SK-N-SH (cell line): ENCODE data around the gene SYNE1.

ENCODE experiments used
- GABPA ChIP-seq: IDR thresholded peaks from 2 replicates; pipeline ENCODE4 v1.4.0; 2012; ENCODE audit warnings: low read depth, mild to moderate bottlenecking
- GATA2 ChIP-seq: sonication (generic); formaldehyde crosslinking; IDR thresholded peaks from 2 replicates; pipeline ENCODE4 v1.5.0; 2020; ENCODE audit warnings: mild to moderate bottlenecking, missing genetic modification reagents
- RFX5 ChIP-seq: IDR thresholded peaks from 2 replicates; pipeline ENCODE4 v1.6.1; 2012; ENCODE audit warnings: mild to moderate bottlenecking, improper control_type of control experiment, low read length
- TF ChIP-seq, protein P1 (sequence below): IDR thresholded peaks from 2 replicates; pipeline ENCODE4 v1.4.0; 2012; ENCODE audit warnings: low read depth, borderline replicate concordance
- TF ChIP-seq, protein P2 (sequence below): IDR thresholded peaks from 2 replicates; pipeline ENCODE4 v1.4.0; 2012; ENCODE audit warnings: low read depth
- TF ChIP-seq, protein P3 (sequence below): fragments of 200-600 bp; sonication (generic); IDR thresholded peaks from 2 replicates; pipeline ENCODE4 v1.6.1; 2017; ENCODE audit warnings: antibody characterized with exemption, mild to moderate bottlenecking, moderate library complexity

DNA sequence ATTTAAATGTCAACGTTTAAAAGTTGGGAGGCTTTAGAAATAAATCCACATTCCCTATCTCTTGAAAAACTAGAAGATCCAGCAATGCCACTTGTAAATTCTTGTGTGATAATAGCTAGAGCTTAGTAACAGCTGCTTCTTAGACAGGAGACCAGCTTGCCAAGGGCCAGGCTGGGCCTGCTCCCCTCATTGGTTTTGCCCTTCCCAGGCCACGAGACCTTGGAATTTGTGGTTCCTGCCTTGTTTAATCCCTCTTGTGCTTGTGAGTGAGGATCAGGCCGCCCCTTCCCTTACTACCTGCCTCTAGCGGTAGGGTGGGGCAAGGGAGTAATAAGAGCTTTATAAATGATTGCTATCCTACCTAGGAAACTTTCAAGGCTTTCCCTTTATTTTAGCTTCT, 363.5 kb downstream of the SYNE1 start:
- TF ChIP-seq, protein P1, sequence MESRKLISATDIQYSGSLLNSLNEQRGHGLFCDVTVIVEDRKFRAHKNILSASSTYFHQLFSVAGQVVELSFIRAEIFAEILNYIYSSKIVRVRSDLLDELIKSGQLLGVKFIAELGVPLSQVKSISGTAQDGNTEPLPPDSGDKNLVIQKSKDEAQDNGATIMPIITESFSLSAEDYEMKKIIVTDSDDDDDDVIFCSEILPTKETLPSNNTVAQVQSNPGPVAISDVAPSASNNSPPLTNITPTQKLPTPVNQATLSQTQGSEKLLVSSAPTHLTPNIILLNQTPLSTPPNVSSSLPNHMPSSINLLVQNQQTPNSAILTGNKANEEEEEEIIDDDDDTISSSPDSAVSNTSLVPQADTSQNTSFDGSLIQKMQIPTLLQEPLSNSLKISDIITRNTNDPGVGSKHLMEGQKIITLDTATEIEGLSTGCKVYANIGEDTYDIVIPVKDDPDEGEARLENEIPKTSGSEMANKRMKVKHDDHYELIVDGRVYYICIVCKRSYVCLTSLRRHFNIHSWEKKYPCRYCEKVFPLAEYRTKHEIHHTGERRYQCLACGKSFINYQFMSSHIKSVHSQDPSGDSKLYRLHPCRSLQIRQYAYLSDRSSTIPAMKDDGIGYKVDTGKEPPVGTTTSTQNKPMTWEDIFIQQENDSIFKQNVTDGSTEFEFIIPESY: no peak
- TF ChIP-seq, protein P2, sequence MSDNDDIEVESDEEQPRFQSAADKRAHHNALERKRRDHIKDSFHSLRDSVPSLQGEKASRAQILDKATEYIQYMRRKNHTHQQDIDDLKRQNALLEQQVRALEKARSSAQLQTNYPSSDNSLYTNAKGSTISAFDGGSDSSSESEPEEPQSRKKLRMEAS: no peak
- TF ChIP-seq GABPA (no peak), RFX5 (no peak), GATA2 (CRISPR knock-in tag) (no peak)
- TF ChIP-seq, protein P3, sequence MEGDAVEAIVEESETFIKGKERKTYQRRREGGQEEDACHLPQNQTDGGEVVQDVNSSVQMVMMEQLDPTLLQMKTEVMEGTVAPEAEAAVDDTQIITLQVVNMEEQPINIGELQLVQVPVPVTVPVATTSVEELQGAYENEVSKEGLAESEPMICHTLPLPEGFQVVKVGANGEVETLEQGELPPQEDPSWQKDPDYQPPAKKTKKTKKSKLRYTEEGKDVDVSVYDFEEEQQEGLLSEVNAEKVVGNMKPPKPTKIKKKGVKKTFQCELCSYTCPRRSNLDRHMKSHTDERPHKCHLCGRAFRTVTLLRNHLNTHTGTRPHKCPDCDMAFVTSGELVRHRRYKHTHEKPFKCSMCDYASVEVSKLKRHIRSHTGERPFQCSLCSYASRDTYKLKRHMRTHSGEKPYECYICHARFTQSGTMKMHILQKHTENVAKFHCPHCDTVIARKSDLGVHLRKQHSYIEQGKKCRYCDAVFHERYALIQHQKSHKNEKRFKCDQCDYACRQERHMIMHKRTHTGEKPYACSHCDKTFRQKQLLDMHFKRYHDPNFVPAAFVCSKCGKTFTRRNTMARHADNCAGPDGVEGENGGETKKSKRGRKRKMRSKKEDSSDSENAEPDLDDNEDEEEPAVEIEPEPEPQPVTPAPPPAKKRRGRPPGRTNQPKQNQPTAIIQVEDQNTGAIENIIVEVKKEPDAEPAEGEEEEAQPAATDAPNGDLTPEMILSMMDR: no peak
